Measurements from ENCODE around the gene NFATC1.

The NFATC1 gene

GRCh38 chr18:79525556-79526467 is 130.1 kb downstream of the NFATC1 start:
- H3K27ac ChIP-seq = no peak overlapping the region
- no peak for TF ChIP-seq CTCF (conservative IDR thresholded peaks at IDR 0.05)

- TF ChIP-seq ZFX (IDR thresholded peaks at IDR 0.05) (no peak), CTCF (conservative IDR thresholded peaks at IDR 0.05) (no peak)
- H3K27ac ChIP-seq = no peak overlapping the region
Observed at GRCh38 chr18:79526468-79527460, 131.0 kb downstream of the NFATC1 start.

GRCh38 chr18:79527656-79528315 is 132.1 kb downstream of the NFATC1 start:
- TF ChIP-seq ZFX (IDR thresholded peaks at IDR 0.05) = no peak
- TF ChIP-seq CTCF (conservative IDR thresholded peaks at IDR 0.05) = no peak
- H3K27ac ChIP-seq = no peak overlapping the region

GRCh38 chr18:79528316-79528695 is 132.6 kb downstream of the NFATC1 start:
- no peak overlapping the region for H3K27ac ChIP-seq
- TF ChIP-seq CTCF (conservative IDR thresholded peaks at IDR 0.05) (no peak), ZFX (IDR thresholded peaks at IDR 0.05) (no peak)

- TF ChIP-seq ZFX (IDR thresholded peaks at IDR 0.05) (no peak), CTCF (conservative IDR thresholded peaks at IDR 0.05) (peak; percentile 90)
- H3K27ac ChIP-seq = no peak overlapping the region
Observed at GRCh38 chr18:79528846-79529245, 133.1 kb downstream of the NFATC1 start.

GRCh38 chr18:79529296-79529695 is 133.6 kb downstream of the NFATC1 start:
- TF ChIP-seq CTCF (conservative IDR thresholded peaks at IDR 0.05) = no peak
- TF ChIP-seq ZFX (IDR thresholded peaks at IDR 0.05) = no peak
- H3K27ac ChIP-seq = no peak overlapping the region

Measured in C4-2B (cell line).